ENCODE data around the gene KDM7A. TPM values are rescaled to one million over a fixed set of nuclear protein-coding genes. Genes with fewer than 3 reads are reported as not detected.
A peak's percentile ranks its signal among the peaks of the same experiment; 100 is the strongest.

The KDM7A gene
- total RNA-seq, 4 donors from 2014 or later, result 4.1 to 17.5 (median 12.4) TPM

DNA sequence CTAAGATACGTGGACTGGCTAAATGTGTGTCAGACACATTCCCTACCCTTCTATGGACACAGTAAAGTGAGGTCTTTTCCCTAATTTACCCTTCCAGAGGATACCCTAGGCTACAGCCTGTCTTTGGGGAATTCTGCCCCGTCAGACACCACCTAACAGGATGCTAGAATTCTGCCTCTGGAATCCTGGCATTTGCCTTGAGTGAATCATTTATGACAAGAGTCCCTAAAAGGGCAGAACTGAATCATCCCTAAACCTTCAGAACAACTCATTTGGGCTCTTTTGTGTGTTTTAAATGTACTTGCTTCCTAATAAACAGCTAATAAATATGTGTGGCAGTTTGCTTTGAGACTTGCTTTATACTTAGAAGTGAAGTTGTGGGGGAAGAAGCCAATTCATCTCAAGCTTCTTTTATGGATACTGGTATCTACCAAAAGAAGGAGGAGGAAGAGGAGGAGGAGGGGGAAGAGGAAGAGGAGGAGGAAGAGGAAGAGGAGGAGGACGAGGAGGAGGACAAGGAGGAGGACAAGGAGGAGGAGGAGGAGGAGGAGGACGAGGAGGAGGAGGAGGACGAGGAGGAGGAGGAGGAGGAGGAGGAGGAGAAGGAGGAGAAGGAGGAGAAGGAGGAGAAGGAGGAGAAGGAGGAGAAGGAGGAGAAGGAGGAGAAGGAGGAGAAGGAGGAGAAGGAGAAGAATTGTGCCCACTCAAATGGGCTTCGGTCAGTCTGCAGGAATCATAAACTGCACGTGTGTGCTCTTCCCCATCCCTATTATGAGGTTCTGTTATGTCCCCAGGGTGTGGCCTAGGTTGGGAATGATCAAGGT, 141.2 kb downstream of the KDM7A start:
- Histone ChIP-seq H3K36me3 (no peaks in the 10 kb centered on the region), H3K27ac (peak overlapping the region; percentile 21 to 29), H3K4me1 (no peaks in the 10 kb centered on the region), H3K27me3 (no peaks in the 10 kb centered on the region), H3K9me3 (no peaks in the 10 kb centered on the region), H3K4me3 (no peak overlapping the region)
- intact Hi-C loops (cut with DNase I; ENCODE audit: low total_unique reads), result no loop called here
- DNase-seq, result no peak
- TF ChIP-seq, protein P1, sequence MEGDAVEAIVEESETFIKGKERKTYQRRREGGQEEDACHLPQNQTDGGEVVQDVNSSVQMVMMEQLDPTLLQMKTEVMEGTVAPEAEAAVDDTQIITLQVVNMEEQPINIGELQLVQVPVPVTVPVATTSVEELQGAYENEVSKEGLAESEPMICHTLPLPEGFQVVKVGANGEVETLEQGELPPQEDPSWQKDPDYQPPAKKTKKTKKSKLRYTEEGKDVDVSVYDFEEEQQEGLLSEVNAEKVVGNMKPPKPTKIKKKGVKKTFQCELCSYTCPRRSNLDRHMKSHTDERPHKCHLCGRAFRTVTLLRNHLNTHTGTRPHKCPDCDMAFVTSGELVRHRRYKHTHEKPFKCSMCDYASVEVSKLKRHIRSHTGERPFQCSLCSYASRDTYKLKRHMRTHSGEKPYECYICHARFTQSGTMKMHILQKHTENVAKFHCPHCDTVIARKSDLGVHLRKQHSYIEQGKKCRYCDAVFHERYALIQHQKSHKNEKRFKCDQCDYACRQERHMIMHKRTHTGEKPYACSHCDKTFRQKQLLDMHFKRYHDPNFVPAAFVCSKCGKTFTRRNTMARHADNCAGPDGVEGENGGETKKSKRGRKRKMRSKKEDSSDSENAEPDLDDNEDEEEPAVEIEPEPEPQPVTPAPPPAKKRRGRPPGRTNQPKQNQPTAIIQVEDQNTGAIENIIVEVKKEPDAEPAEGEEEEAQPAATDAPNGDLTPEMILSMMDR (IDR thresholded peaks at IDR 0.05), result no peak
- no peak for TF ChIP-seq POLR2A (IDR thresholded peaks at IDR 0.05)

Small RNAs within 50 kb of the gene (small RNA-seq; reads per million reads assigned to genes)
- not detected for gene RF00019
- gene RNU6-797P, result not detected

Other genes with a start within 250 kb of the KDM7A start
- 10 to 100 TPM; 22.5 to 89.5 (median 50.7) TPM for gene PARP12, start 114.0 kb downstream of the KDM7A start, total RNA-seq
- gene SLC37A3, start 221.5 kb upstream of the KDM7A start, total RNA-seq, result 100 to 1,000 TPM in 3 of 4 donors, 10 to 100 TPM in 1; 87.9 to 359 (median 148) TPM
- not detected for gene RAB19, start 227.1 kb upstream of the KDM7A start, total RNA-seq